Measurements from ENCODE around the gene TMCO5A. TPM values are rescaled to one million over a fixed set of nuclear protein-coding genes. Genes with fewer than 3 reads are reported as not detected.

The TMCO5A gene
- total and polyA plus RNA-seq, 2 of the 13 experiments (the other 11 are each of a cell fraction or from before 2014, with no cell fraction given) = not detected

DNA sequence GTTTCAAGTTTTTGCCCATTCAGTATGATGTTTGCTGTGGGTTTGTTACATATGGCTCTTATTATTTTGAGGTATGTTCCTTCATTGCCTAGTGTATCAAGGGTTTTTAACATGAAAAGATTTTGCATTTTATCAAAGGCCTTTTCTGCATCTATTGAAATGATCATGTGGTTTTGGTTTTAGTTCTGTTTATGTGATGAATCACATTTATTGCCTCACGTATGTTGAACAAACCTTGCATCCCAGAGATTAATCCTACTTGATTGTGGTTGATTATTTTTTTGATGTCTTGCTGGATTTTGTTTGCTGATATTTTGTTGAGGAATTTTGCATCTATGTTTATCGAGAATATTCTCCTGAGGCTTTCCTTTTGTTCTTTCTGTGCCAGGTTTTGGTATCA is 39.4 kb downstream of the TMCO5A start:
- no peak overlapping the region for H2AFZ ChIP-seq (ENCODE audit: low read length)
- no peaks in the 10 kb centered on the region for H3K79me2 ChIP-seq (ENCODE audit: insufficient read depth, low read length)
- no peak for ATAC-seq
- intact Hi-C loops (cut with micrococcal nuclease; ENCODE audit: unreplicated experiment) (no loop called here), in situ Hi-C loops (cut with HindIII; ENCODE audit: extremely low pct_ligation_motif_present, low pct_unique_long_range_greater_than_20kb) (no loop called here)
- DNase-seq (ENCODE audit: low spot score) = no peak
- TF ChIP-seq ZNF350 (CRISPR knock-in tag; IDR thresholded peaks at IDR 0.05; ENCODE audit: borderline replicate concordance, low read depth) (no peak), SPEN (CRISPR knock-in tag; IDR thresholded peaks at IDR 0.05; ENCODE audit: low read depth) (no peak)
- TF ChIP-seq, protein P1, sequence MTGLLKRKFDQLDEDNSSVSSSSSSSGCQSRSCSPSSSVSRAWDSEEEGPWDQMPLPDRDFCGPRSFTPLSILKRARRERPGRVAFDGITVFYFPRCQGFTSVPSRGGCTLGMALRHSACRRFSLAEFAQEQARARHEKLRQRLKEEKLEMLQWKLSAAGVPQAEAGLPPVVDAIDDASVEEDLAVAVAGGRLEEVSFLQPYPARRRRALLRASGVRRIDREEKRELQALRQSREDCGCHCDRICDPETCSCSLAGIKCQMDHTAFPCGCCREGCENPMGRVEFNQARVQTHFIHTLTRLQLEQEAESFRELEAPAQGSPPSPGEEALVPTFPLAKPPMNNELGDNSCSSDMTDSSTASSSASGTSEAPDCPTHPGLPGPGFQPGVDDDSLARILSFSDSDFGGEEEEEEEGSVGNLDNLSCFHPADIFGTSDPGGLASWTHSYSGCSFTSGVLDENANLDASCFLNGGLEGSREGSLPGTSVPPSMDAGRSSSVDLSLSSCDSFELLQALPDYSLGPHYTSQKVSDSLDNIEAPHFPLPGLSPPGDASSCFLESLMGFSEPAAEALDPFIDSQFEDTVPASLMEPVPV (CRISPR knock-in tag; IDR thresholded peaks at IDR 0.05) = no peak
- ChIA-PET POLR2A (no interaction called here), CTCF (ENCODE audit: low intra/inter-chr PET ratio, low total read pairs) (no interaction called here)
- no peak overlapping the region for H3K27ac ChIP-seq (ENCODE audit: extremely low read length, insufficient read depth, low read length)
- H3K27me3 ChIP-seq (ENCODE audit: control insufficient read depth in 1 of 2, insufficient read depth in 2 of 2, low read length in 2 of 2) = no peaks in the 10 kb centered on the region
- no peak overlapping the region for H3K4me2 ChIP-seq (ENCODE audit: low read depth, low read length)
- no peaks in the 10 kb centered on the region for H3K9me3 ChIP-seq (ENCODE audit: low read length)
- FAIRE-seq = no peak
- no TSS peak for BruUV-seq (replicated peaks)
- no peak overlapping the region for H3K4me3 ChIP-seq (replicated peaks in 1 of 3; ENCODE audit: insufficient read depth in 1 of 3, low read depth in 2 of 3, low read length in 3 of 3)
- WGBS (ENCODE audit: low lambda C conversion rate) = 3% methylated on average over 2 of the region's 2 CpGs
- H3K9ac ChIP-seq (ENCODE audit: insufficient read depth, low read depth, low read length) = no peak overlapping the region
- H4K20me1 ChIP-seq (ENCODE audit: insufficient read depth, low read length) = no peaks in the 10 kb centered on the region
- no peaks in the 10 kb centered on the region for H3K36me3 ChIP-seq (replicated peaks in 1 of 2; ENCODE audit: control insufficient read depth in 1 of 2, insufficient read depth in 2 of 2, low read length in 2 of 2)
- H3K4me1 ChIP-seq (ENCODE audit: insufficient read depth, low read length) = no peaks in the 10 kb centered on the region

GRCh38 chr15:37978231-37978630 is 43.8 kb downstream of the TMCO5A start:
- Histone ChIP-seq H3K4me2 (ENCODE audit: low read depth, low read length) (no peak overlapping the region), H2AFZ (ENCODE audit: low read length) (peak overlapping the region; percentile 54), H3K9me3 (ENCODE audit: low read length) (no peaks in the 10 kb centered on the region), H3K4me3 (replicated peaks in 1 of 3; ENCODE audit: insufficient read depth in 1 of 3, low read depth in 2 of 3, low read length in 3 of 3) (no peak overlapping the region), H4K20me1 (ENCODE audit: insufficient read depth, low read length) (no peaks in the 10 kb centered on the region), H3K79me2 (ENCODE audit: insufficient read depth, low read length) (no peaks in the 10 kb centered on the region), H3K27ac (ENCODE audit: extremely low read length, insufficient read depth, low read length) (no peak overlapping the region), H3K27me3 (ENCODE audit: control insufficient read depth in 1 of 2, insufficient read depth in 2 of 2, low read length in 2 of 2) (no peaks in the 10 kb centered on the region), H3K9ac (ENCODE audit: insufficient read depth, low read depth, low read length) (no peak overlapping the region), H3K4me1 (ENCODE audit: insufficient read depth, low read length) (no peaks in the 10 kb centered on the region), H3K36me3 (replicated peaks in 1 of 2; ENCODE audit: control insufficient read depth in 1 of 2, insufficient read depth in 2 of 2, low read length in 2 of 2) (no peaks in the 10 kb centered on the region)
- ChIA-PET CTCF (ENCODE audit: low intra/inter-chr PET ratio, low total read pairs) (no interaction called here), POLR2A (no interaction called here)
- no peak for DNase-seq (ENCODE audit: low spot score)
- no peak for ATAC-seq
- WGBS (ENCODE audit: low lambda C conversion rate) = 0% methylated on average over 2 of the region's 4 CpGs
- TF ChIP-seq, protein P2, sequence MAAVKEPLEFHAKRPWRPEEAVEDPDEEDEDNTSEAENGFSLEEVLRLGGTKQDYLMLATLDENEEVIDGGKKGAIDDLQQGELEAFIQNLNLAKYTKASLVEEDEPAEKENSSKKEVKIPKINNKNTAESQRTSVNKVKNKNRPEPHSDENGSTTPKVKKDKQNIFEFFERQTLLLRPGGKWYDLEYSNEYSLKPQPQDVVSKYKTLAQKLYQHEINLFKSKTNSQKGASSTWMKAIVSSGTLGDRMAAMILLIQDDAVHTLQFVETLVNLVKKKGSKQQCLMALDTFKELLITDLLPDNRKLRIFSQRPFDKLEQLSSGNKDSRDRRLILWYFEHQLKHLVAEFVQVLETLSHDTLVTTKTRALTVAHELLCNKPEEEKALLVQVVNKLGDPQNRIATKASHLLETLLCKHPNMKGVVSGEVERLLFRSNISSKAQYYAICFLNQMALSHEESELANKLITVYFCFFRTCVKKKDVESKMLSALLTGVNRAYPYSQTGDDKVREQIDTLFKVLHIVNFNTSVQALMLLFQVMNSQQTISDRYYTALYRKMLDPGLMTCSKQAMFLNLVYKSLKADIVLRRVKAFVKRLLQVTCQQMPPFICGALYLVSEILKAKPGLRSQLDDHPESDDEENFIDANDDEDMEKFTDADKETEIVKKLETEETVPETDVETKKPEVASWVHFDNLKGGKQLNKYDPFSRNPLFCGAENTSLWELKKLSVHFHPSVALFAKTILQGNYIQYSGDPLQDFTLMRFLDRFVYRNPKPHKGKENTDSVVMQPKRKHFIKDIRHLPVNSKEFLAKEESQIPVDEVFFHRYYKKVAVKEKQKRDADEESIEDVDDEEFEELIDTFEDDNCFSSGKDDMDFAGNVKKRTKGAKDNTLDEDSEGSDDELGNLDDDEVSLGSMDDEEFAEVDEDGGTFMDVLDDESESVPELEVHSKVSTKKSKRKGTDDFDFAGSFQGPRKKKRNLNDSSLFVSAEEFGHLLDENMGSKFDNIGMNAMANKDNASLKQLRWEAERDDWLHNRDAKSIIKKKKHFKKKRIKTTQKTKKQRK (IDR thresholded peaks at IDR 0.05; ENCODE audit: low read length) = no peak
- TF ChIP-seq ZNF564 (CRISPR knock-in tag; IDR thresholded peaks at IDR 0.05) (no peak), U2AF1 (optimal IDR thresholded peaks at IDR 0.05; ENCODE audit: low read depth, low read length) (no peak), NR1H2 (CRISPR knock-in tag; IDR thresholded peaks at IDR 0.05; ENCODE audit: borderline replicate concordance, low read depth) (no peak)
- TF ChIP-seq, protein P3, sequence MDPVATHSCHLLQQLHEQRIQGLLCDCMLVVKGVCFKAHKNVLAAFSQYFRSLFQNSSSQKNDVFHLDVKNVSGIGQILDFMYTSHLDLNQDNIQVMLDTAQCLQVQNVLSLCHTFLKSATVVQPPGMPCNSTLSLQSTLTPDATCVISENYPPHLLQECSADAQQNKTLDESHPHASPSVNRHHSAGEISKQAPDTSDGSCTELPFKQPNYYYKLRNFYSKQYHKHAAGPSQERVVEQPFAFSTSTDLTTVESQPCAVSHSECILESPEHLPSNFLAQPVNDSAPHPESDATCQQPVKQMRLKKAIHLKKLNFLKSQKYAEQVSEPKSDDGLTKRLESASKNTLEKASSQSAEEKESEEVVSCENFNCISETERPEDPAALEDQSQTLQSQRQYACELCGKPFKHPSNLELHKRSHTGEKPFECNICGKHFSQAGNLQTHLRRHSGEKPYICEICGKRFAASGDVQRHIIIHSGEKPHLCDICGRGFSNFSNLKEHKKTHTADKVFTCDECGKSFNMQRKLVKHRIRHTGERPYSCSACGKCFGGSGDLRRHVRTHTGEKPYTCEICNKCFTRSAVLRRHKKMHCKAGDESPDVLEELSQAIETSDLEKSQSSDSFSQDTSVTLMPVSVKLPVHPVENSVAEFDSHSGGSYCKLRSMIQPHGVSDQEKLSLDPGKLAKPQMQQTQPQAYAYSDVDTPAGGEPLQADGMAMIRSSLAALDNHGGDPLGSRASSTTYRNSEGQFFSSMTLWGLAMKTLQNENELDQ (CRISPR knock-in tag; IDR thresholded peaks at IDR 0.05; ENCODE audit: borderline replicate concordance) = no peak
- intact Hi-C loops (cut with micrococcal nuclease; ENCODE audit: unreplicated experiment) (no loop called here), in situ Hi-C loops (cut with HindIII; ENCODE audit: extremely low pct_ligation_motif_present, low pct_unique_long_range_greater_than_20kb) (no loop called here)
- no peak for FAIRE-seq
- no TSS peak for BruUV-seq (replicated peaks)
